NCI-H2227 (cell line): ENCODE results near the gene F7.
"Not testable (repeated sequence)": the region's sequence is repeated elsewhere in the genome, so short reads cannot be mapped to it uniquely, and the experiment has no call there.

Experiments used
- DNase-seq: peaks from one replicate; lab custom pipeline; 2025; ENCODE audit not compliant: unreplicated experiment; lab: John Stamatoyannopoulos, UW

Gene F7

DNA sequence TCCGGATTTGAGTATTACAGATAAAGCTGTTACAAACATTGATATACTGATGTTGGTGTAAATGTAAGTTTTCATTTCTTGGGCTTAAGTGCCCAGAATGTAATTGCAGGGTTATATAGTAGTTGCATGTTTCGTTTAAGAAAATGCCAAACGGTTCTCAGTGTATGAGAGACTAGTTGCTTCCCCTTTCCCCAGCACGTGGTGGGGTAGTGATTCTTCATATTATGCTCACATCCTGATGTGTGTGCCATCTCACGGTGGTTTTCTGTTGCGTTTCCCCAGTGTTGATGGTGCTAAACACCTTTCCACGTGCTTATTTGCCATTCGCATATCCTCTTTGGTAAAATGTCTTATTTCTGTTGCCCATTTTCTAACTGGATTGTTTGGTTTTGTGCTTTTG is 34.7 kb upstream of the F7 start:
- DNase-seq, result no peak

DNA sequence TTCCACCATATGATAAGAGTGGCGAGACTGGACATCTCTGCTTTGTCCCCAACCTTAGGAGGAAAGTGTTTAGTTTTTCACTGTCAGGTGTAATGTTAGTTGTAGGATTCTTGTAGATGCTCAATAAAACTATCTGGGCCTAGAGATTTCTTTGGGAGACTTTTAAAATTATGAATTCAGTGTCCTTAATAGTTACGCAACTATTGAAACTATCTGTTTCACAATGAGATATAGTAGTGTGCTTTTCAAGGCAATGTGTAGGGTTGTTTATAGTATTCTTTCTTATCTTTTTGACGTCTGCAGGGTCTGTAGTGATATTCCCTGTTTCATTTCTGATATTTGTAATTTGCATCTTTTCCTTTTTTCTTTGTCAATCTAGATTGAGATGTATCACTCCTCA is 33.2 kb upstream of the F7 start:
- no peak for DNase-seq

DNA sequence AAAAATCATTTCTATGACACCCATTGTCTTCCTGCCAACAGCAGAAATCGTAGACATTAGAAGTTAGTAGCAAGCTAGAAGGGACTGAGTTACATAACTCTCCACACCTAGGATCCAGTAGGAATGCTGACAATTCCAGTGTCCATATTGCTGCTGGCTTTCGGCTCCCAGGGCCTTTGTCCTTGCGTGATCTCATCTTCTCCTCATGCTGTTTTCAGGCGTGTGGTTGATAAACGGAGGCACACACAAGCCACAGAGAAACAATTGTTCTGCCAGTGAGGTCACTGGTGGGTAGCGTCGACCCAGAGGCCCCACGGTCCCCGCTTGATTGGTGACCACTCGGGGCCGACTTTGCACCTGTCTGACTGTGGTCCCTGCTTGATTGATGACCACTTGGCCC is 31.6 kb upstream of the F7 start:
- DNase-seq, result no peak

DNA sequence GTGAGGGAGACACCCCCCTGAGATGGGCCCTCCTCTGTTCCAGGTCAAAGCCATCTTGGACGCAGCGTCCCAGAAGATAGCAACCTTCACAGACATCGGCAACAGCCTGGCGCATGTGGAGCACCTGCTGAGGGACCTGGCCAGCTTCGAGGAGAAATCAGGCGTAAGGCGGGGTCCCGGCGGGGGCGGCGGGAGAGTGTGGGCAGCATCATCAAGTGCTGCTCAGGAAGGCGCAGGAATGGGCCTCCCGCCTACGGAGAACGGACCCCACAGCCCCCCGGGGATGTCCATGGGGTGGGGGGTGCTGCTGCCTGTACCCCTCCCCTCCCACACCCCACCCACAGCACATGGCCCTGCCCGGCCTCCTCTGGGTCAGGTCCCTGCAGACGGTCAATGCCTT is 31.2 kb upstream of the F7 start:
- no peak for DNase-seq

DNA sequence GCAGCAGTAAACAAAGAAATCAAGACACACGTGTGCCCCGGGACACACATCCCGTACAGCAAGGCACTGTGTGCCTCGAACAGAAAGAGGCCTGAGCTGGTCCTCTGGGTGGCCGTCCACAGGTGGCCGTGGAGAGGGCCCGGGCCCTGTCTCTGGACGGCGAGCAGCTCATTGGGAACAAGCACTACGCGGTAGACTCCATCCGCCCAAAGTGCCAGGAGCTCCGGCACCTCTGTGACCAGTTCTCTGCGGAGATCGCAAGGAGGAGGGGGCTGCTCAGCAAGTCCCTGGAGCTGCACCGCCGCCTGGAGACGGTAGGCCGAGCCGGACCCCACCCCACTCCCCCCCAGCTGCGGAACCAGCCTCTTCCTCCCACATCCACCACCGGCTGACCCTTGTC is 30.7 kb upstream of the F7 start:
- DNase-seq, result no peak

DNA sequence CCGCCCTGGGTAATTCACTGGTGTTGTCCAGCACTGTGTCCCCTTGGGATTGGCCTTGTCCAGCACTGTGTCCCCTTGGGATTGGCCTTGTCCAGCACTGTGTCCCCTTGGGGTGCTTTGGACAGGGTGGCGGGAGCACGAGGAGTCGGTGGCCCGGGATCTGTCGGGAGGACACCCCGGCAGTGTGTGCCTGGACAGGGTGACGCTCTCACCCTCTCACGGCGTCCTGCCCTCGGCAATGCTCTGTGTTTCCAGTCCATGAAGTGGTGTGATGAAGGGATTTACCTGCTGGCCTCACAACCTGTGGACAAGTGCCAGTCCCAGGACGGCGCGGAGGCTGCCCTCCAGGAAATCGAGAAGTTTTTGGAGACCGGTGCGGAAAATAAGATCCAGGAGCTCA is 29.9 kb upstream of the F7 start:
- DNase-seq, result no peak

DNA sequence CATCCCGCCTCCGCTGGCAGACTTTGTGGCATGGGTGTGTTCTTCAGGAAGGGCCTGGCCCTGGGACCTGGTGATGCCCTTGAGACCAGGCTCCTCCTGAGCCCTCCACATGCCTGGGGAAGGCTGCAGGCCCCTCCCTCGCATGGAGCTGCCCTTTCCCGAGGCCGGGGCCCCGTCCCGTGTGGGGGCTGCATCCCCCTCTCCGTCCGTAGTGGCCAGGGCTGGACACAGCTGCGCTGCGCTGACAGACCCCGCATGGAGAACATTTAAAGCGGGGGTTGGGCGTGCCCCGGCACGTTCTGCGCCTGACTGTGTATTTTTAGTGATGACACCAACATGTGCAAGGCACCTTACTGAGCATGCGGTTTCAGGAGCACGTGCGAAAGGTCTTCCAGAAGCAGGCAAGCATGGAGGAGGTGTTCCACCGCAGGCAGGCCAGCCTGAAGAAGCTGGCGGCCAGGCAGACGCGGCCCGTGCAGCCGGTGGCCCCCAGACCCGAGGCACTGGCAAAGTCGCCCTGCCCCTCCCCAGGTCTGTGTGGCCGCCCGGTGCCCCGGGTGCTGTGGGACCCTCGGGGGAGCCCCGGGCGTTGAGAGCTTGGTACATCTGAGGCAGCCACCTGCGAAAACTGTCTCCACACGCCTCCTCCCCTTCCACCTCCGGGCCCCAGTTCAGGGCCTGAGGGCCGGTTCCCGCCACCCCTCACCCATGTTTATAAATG is 28.8 kb upstream of the F7 start:
- DNase-seq, result no peak

DNA sequence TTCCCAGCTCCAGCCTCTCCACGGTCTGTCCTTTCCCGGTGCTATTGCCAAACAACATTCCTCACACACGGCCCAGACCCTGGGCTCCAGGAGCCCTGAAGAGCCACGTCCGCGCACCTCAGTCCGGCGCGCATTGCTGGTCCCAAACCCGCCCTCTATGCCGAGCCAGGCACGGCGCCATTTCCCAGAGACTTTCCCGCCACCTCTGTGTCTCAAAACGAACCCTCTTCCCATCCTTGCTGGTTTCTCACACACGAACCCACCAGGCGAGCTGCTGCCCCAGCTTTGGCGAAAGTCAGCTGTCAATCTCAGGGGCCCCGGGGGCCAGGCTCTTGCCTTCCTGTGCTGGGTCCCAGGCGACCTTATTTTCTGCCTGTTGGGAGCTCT is 28.0 kb upstream of the F7 start:
- DNase-seq, result no peak

DNA sequence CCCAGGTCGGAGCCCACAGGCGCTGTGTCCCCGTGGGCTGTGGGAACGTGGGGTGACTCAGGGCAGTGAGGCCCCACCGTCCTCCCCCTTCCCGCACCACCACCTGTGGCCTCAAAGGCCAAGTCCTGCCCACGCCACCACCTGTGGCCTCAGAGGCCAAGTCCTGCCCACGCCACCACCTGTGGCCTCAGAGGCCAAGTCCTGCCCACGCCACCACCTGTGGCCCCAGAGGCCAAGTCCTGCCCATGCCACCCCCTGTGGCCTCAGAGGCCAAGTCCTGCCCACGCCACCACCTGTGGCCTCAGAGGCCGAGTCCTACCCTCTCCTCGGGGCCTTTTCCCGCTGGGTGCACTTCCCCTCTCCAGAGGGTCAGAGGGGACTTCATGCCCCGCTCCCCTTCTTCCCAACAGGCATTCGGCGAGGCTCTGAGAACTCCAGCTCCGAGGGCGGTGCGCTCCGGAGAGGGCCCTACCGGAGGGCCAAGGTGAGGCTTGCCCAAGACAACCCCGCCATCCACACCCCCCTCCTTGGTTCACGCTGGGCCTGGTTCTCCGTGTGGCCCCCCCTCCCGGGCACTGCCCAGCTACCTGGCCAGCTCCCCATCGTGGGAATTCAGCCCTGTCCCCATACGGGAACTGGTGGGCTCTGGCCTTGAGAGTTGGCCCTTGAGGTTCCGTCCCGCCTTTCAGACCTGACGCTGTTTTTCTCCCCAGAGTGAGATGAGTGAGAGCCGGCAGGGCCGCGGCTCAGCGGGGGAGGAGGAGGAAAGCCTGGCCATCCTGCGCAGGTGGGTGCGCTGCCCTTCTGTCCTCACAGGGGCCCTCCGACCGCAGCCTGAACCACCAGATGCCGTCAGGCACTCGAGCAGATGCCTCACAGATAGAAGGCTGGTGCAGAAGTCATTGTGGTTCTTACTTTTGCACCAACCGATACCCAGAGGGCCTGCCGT is 27.4 kb upstream of the F7 start:
- DNase-seq, result no peak

DNA sequence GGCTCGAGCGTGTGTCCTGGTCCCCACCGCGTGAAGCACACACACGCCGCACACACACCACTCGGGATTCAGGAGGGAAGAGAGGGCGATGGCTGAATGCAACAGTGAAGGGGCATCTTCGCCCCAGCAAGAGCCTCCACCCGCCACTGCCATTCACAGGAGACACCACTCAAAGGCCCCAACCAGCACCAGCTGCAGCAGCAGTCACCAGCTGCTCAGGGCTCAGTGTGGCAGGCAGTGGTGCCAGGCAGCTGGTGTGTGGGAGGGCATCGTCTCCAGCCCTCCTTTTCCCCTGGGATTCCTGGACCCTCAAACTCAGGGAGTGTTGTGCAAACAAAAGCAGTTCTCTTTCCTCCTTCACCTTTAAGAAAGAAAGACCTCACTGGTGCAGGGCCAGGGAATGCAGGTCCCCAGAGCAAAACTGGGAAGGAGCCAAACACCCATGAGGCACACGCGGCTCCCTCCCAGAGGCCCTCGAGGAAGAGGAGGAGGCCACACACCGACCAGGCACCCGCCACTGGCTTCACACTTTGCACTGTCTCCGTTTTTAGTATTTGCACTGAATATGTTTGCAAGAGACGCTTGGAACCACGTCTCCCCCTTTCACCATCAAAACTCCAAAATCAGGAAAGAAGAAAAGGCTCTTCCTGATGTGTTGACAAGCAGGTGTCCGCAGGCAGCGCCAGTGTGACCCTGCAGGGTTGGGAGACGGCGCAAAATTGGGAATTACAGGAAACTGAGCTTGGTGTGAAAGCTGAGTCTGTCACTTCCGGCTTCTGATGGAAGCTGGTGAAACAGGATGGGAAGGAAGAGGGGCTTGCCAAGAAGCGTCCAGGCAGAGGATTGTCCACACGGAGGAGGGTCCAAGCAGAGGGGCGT is 26.4 kb upstream of the F7 start:
- DNase-seq, result no peak

DNA sequence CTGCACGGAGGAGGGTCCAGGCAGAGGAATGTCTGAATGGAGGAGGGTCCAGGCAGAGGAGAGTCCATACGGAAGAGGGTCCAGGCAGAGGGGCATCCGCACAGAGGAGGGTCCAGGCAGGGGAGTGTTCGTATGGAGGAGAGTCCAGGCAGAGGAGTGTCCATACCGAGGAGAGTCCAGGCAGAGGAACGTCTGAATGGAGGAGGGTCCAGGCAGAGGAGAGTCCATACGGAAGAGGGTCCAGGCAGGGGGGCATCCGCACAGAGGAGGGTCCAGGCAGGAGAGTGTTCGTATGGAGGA is 25.9 kb upstream of the F7 start:
- not testable (repeated sequence) for DNase-seq

DNA sequence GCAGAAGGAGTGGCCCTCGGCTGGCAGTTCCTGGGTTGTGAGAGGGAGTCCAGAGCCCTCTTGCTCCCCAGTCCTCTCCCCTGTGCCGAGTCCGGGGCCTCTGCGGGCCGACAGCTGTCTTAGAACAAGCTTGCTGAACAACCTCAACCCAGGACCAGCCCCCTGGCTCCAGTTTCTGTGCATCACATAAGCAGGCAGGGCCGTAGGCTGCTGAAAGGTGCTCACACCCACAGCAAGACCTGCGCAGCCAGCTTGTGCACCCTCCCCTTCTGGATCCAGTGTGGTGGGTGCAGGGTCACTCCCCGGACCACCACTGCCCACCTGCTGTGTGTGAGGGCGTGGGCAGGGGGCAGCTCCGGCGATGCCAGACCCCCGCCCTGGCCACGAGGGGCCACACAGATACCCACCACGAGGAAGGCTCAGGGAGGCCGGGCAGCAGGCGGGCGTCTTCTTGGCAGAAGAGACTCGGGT is 25.2 kb upstream of the F7 start:
- DNase-seq, result no peak

DNA sequence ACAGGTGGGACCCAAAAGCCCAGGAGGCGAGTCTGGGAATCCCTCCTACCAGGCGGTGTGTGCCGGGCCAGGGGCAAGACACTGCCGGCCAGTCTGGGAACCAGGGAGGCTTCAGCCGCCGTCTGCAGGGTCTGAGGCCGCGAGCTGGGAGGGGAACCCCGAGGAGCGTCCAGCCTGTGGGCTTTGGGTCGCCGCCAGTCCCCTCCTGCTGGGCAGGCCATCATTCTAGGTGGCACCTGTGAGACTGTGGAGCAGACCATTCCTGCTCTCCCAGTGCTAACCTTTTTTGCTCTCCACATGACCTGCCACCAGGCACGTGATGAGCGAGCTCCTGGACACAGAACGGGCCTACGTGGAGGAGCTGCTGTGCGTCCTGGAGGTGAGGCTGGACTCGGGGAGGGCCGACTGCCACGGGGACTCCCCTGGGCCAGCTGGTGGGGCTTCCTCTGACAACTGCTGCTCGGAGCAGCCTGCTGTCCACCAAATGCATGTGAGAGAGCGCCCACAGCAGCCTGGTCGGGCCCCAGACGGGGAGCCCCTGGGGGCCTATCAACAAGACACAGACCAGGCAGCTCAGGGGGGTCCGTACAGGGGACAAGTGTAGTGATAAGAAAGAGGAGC is 24.6 kb upstream of the F7 start:
- DNase-seq, result no peak

DNA sequence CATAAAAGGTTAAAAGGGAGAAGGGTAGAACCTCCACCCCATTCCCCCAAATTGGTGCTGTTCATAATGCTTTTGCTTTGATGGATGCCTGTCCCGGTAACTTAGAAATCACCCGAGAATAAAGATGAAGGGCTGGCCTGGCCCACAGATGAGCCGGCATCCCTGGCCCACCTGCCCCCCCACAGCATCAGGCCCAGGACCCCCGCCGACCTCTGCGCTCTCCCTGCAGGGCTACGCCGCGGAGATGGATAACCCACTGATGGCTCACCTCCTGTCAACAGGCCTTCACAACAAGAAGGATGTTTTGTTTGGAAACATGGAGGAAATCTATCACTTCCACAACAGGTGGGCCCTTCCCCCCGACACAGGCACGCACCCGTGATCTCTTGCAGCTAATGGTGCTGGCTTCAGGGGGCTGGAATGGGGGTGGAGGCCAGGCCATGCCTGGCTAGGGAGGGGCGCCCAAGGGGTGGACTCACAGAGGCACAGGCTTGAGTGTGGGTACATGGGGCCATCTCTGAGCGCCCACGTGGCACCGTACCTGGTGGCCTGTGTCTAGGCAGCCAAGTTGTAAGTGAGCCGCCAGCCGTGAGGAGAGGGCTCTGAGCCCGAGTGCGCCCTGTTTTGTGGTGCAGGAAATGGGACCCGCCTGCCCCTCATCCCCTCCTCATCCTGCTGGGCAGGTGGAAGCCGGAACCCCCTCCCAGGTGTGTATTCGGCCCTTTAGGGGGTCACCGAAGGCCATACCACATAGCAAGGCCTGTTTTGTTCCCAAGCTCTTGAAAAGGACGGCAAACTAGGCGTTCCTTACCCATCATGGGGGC is 23.2 kb upstream of the F7 start:
- DNase-seq, result no peak

DNA sequence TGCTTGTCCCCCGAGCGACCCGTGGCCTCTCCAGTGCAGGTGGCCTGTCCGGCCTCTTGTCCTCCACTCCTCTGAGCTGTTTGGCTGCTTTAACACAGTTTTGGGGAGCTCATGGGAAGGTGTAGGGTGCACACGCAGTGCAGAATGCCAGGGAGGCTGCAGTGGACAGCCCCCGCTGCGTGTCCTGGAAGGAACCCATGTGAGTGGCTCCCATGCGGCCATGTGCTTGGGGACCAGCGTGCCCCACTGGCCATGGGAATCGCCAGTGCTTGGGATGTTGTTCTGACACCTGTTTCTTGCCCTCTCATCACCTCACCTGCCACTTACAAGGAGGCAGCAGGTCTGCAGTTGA is 22.6 kb upstream of the F7 start:
- DNase-seq, result no peak

DNA sequence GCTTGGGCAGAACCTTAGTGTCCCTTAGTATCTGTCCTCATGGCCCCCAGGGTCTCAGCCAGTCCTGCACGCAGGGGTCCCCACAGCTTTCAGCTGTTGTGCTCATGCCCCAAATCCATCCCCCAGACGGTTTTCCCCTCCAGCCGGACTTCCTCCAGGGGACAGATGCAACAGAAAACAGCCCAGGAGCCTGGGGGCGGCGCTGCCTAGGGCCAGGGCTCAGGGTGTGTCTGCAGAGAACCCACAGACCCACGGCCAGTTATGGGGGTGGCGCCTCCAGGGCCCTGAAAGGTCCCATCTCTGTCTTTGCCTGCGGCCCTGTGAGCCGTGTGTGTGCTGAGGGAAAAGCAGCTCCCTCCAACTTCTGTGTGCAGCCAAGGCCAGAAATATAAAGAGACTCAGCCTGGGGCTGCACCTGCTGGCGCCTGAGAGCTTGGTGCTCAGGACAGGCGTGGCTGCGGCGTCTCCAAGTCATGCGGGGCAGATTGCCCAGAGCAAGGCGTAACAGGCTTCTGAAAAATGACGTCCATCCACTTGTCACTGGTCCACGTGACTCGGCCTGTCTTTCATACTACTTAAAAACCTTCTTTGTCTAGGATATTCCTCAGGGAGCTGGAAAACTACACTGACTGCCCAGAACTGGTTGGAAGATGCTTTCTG is 22.1 kb upstream of the F7 start:
- peak; percentile 20 for DNase-seq

DNA sequence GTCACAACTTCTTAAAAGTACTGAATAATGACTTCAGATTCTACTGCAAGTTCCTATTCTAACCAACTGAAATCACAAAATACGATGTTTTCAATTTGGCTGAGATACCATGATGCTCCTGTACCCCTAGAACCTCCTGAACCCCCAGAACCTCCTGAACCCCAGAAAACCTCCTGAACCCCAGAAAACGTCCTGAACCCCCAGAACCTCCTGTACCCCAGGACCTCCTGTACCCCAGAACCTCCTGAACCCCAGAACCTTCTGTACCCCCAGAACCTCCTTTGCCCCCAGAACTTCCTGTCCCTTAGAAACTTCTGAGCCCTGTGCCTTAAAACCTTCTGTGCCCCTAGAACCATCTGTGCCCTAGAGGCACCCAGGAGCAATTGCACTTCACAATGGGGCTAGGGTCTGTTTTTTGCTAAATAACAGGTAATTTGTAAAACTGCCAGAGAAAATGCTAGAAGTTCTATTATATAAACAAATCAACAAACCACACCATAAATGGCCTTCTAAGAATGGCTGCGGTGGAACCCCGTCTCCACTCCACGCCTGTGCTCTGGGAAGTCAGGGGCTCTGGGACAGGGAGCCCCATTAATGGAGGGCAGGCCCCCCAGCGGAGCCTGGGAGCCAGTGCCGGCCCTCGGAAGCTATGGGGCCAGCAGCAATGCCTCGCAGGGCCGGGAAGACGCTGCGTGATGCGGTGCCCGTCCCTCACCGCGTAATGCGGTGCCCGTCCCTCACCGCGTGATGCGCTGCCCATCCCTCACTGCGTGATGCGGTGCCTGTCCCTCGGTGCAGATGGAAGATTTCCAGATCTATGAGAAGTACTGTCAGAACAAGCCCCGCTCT is 21.3 kb upstream of the F7 start:
- DNase-seq, result no peak

DNA sequence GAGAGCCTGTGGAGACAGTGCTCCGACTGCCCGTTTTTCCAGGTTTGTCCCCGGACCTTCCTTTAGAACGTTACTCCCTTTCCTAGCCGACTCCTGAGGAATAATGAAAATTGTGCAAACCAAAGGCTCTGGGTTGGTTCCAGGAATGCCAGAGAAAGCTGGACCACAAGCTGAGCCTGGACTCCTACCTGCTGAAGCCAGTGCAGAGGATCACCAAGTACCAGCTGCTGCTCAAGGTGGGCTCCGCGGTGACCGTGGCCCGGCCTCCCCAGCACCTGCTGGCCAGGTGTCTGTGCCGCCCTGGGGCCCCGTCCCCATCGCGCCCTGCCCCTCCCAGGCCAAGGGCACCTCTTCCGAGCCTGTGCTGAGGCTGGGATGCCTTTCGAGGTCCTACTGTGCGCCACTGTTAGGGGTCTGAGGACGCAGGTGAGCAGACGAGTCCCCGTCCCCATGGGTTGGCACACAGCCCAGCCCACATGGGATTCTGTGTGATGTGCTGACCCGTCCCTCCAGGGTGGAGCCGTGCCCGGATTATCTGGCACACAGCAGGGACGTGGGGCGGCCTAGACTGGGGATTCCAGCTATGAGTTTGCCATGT is 20.5 kb upstream of the F7 start:
- no peak for DNase-seq
